Activated CD8-positive, alpha-beta T cell treated with anti-CD3 and anti-CD28 coated beads, Interleukin-2, amount 10 ng/mL, durations not matched to agents 7 days and 5 days (primary cell): ENCODE data around the gene TECTA. TPM values are rescaled to one million over a fixed set of nuclear protein-coding genes. Genes with fewer than 3 reads are reported as not detected.
"Not testable (repeated sequence)": the region's sequence is repeated elsewhere in the genome, so short reads cannot be mapped to it uniquely, and the experiment has no call there.

Source experiments
- ATAC-seq: fragments of 150-1000 bp; cut with Tn5 transposase; one replicate; pipeline ENCODE4 v1.10.0; 2021; ENCODE audit warnings: moderate library complexity
- CTCF ChIA-PET: fragments of 350-600 bp; sonication (Branson Sonifier 250); formaldehyde crosslinking; loops from one replicate; lab custom pipeline; 2021; ENCODE audit warnings: antibody characterized with exemption; lab: Charles Lee
- POLR2A ChIA-PET: fragments of 350-600 bp; sonication (Branson Sonifier 250); formaldehyde crosslinking; loops from one replicate; lab custom pipeline; 2021; ENCODE audit warnings: antibody characterized with exemption; lab: Charles Lee
- DNase-seq: peaks from one replicate; pipeline ENCODE4 v3.0.0-alpha.2; 2020
- H3K27ac Mint-ChIP-seq: one replicate; pipeline ENCODE4 v1.8.0; 2021; ENCODE audit warnings: mild to moderate bottlenecking, mixed read lengths
- H3K27me3 Mint-ChIP-seq: one replicate; pipeline ENCODE4 v1.8.0; 2021; ENCODE audit warnings: low read depth, mixed read lengths
- H3K36me3 Mint-ChIP-seq: one replicate; pipeline ENCODE4 v1.8.0; 2021; ENCODE audit warnings: low read depth, mixed read lengths
- H3K4me1 Mint-ChIP-seq: one replicate; pipeline ENCODE4 v1.8.0; 2021; ENCODE audit warnings: low read depth, mixed read lengths
- H3K4me3 Mint-ChIP-seq: one replicate; pipeline ENCODE4 v1.8.0; 2021; ENCODE audit warnings: mild to moderate bottlenecking, mixed read lengths
- H3K9me3 Mint-ChIP-seq: one replicate; pipeline ENCODE4 v1.8.0; 2022; ENCODE audit warnings: mixed read lengths; ENCODE audit not compliant: insufficient read depth
- total RNA-seq, 2 experiments: library from RNA; stranded (reverse); gene quantifications; one replicate each; pipeline ENCODE4 v1.2.3, GENCODE V29; 2021

Gene TECTA
- total RNA-seq, 2 experiments from 2014 or later = 0.13 to 0.21 TPM

- H3K9me3 Mint-ChIP-seq = no peaks in the 10 kb centered on the region
- ATAC-seq (no peak), DNase-seq (no peak)
- H3K4me1 Mint-ChIP-seq = no peaks in the 10 kb centered on the region
- CTCF ChIA-PET = interaction anchor here (0.6 to 0.9 kb wide), 2 partner anchors 8 to 1213 kb away, joined by 3 read pairs; no protein-coding TSS in a partner anchor
- no peak overlapping the region for H3K27ac Mint-ChIP-seq
- H3K4me3 Mint-ChIP-seq = no peak overlapping the region
- H3K27me3 Mint-ChIP-seq = no peaks in the 10 kb centered on the region
- no peaks in the 10 kb centered on the region for H3K36me3 Mint-ChIP-seq
- POLR2A ChIA-PET = no interaction called here
These were observed 53.7 kb downstream of the TECTA start for GRCh38 chr11:121154486-121155314.

DNA sequence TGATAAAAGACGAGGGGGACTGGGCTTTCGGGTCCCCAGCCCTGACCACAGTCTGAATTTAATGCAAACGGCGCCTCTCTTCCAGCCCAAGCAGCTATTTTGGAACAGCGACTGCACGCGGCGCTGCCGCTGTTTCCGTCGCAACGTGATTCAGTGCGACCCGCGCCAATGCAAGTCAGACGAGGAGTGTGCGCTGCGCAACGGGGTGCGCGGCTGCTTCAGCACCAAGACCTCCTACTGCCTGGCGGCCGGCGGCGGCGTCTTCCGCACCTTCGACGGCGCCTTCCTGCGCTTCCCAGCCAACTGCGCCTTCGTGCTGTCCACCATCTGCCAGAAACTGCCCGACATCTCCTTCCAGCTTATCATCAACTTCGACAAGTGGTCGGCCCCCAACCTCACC, 56.7 kb downstream of the TECTA start:
- POLR2A ChIA-PET = no interaction called here
- DNase-seq (no peak), ATAC-seq (no peak)
- Mint-ChIP-seq H3K27ac (no peak overlapping the region), H3K4me1 (no peaks in the 10 kb centered on the region), H3K9me3 (no peaks in the 10 kb centered on the region), H3K4me3 (no peak overlapping the region), H3K27me3 (no peaks in the 10 kb centered on the region), H3K36me3 (no peaks in the 10 kb centered on the region)
- CTCF ChIA-PET = no interaction called here

GRCh38 chr11:121159741-121160140, 58.7 kb downstream of the TECTA start:
- ChIA-PET POLR2A (no interaction called here), CTCF (no interaction called here)
- H3K36me3 Mint-ChIP-seq = no peaks in the 10 kb centered on the region
- H3K9me3 Mint-ChIP-seq = no peaks in the 10 kb centered on the region
- no peak for DNase-seq
- H3K4me3 Mint-ChIP-seq = no peak overlapping the region
- no peak for ATAC-seq
- H3K27me3 Mint-ChIP-seq = no peaks in the 10 kb centered on the region
- no peaks in the 10 kb centered on the region for H3K4me1 Mint-ChIP-seq
- no peak overlapping the region for H3K27ac Mint-ChIP-seq

GRCh38 chr11:121161349-121161917, 60.4 kb downstream of the TECTA start:
- CTCF ChIA-PET = interaction anchor here (1.3 to 1.6 kb wide), 2 partner anchors 7 to 33 kb away, joined by 3 to 4 read pairs; no protein-coding TSS in a partner anchor
- H3K27ac Mint-ChIP-seq = no peak overlapping the region
- H3K36me3 Mint-ChIP-seq = no peaks in the 10 kb centered on the region
- POLR2A ChIA-PET = no interaction called here
- H3K4me3 Mint-ChIP-seq = no peak overlapping the region
- no peak for ATAC-seq
- no peak for DNase-seq
- H3K9me3 Mint-ChIP-seq = no peaks in the 10 kb centered on the region
- H3K4me1 Mint-ChIP-seq = no peaks in the 10 kb centered on the region
- H3K27me3 Mint-ChIP-seq = no peaks in the 10 kb centered on the region

- H3K27ac Mint-ChIP-seq = no peak overlapping the region
- H3K36me3 Mint-ChIP-seq = no peaks in the 10 kb centered on the region
- no peaks in the 10 kb centered on the region for H3K27me3 Mint-ChIP-seq
- POLR2A ChIA-PET = no interaction called here
- DNase-seq (no peak), ATAC-seq (no peak)
- CTCF ChIA-PET = interaction anchor here (0.8 kb wide), 1 partner anchor 10 kb away, joined by 3 read pairs; no protein-coding TSS in a partner anchor
- no peaks in the 10 kb centered on the region for H3K4me1 Mint-ChIP-seq
- no peaks in the 10 kb centered on the region for H3K9me3 Mint-ChIP-seq
- H3K4me3 Mint-ChIP-seq = no peak overlapping the region
These were observed 62.7 kb downstream of the TECTA start for GRCh38 chr11:121163658-121164308.

GRCh38 chr11:121177629-121178028, 76.6 kb downstream of the TECTA start:
- POLR2A ChIA-PET, DNase-seq, H3K27me3 Mint-ChIP-seq, H3K4me3 Mint-ChIP-seq, H3K27ac Mint-ChIP-seq, H3K4me1 Mint-ChIP-seq, ATAC-seq, CTCF ChIA-PET, H3K36me3 Mint-ChIP-seq: not testable (repeated sequence)
- peaks cover 17% of the 10 kb centered on the region for H3K9me3 Mint-ChIP-seq

DNA sequence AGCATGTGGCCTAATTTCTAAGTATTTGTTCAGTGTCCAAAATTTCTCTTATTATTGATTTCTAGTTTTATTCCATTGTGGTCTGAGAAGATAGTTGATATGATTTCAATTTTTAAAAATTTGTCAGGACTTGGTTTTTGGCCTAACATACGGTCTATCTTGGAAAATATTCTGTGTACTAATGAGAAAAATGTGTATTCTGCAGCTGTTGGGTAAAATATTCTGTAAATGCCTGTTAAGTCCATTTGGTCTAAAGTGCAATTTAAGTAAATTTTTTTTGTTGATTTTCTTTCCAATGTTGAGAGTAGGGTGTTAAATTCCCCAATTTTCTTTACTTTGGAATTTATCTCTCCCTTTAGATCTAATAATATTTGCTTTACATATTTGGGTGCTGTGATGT, 78.3 kb downstream of the TECTA start:
- Mint-ChIP-seq H3K4me3 (no peak overlapping the region), H3K27me3 (peaks cover 2% of the 10 kb centered on the region), H3K27ac (no peak overlapping the region), H3K4me1 (no peaks in the 10 kb centered on the region), H3K36me3 (no peaks in the 10 kb centered on the region), H3K9me3 (peaks cover 17% of the 10 kb centered on the region)
- no peak for ATAC-seq
- CTCF ChIA-PET = interaction anchor here (2.4 kb wide), 1 partner anchor 15 kb away, joined by 11 read pairs; no protein-coding TSS in a partner anchor
- POLR2A ChIA-PET = no interaction called here
- DNase-seq = no peak

DNA sequence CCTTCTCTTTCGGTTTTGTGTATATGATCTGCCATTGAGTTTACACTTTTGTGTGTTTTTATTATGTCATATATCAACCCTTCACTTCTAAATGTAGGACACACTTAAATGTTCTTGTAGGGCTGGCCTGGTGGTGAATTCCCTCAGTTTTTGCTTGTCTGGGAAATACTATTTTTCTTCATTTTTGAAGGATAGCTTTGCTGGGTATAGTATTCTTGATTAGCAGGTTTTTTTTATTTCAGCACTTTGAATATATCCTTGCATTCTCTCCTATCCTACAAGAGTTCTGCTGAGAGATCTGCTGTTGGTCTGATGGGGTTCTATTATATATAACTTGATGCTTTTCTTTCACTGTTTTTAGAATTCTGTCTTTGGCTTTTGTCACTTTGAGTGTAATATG, 79.1 kb downstream of the TECTA start:
- Mint-ChIP-seq H3K36me3 (no peaks in the 10 kb centered on the region), H3K27me3 (peaks cover 9% of the 10 kb centered on the region), H3K9me3 (peaks cover 17% of the 10 kb centered on the region), H3K27ac (no peak overlapping the region), H3K4me3 (no peak overlapping the region), H3K4me1 (no peaks in the 10 kb centered on the region)
- no peak for ATAC-seq
- ChIA-PET CTCF (interaction anchor here (2.4 kb wide), 1 partner anchor 14 kb away, joined by 11 read pairs; no protein-coding TSS in a partner anchor), POLR2A (no interaction called here)
- no peak for DNase-seq

DNA sequence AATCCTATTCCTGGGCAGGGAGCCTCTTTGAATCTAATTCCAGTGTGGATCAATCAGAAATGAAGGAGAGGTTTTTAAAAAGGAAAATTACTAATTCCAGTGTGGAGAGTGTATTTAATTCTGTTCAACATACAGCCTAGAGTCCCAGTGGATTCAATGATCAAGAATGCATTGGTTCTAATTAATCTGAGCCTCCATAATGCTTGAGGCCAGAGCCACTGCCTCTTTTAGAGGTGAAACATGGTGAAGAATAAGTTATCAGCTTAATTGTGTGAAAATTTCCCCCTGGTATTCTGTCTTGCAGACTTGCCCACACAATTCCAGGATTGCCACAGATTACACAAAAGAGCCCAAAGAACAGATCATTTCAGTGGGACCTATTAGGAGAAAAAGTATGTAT, 87.7 kb downstream of the TECTA start:
- CTCF ChIA-PET = no interaction called here

DNA sequence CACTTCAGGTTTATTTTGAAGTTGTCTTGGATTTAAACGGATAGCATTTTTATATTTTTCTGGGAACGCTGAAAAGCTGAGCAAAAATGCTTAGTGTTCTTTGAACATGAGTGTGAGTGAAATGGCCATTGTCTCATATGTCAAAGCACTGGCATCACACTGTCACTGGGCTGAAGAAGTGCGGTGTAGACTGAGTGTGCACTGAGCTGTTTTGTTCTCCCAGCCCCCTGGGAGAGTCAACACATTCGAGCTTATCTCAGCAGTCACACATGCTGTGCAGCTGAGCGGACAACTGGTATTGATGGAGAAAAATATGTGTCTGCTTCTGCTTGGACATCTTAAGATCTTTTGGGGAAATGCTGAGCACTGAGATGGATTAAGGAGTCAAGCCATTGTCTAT, 90.8 kb downstream of the TECTA start:
- H3K36me3 Mint-ChIP-seq = no peaks in the 10 kb centered on the region
- H3K4me1 Mint-ChIP-seq = no peaks in the 10 kb centered on the region
- no peaks in the 10 kb centered on the region for H3K9me3 Mint-ChIP-seq

More for the DNA sequence above, 87.7 kb downstream of the TECTA start:
- no peaks in the 10 kb centered on the region for H3K36me3 Mint-ChIP-seq
- H3K27ac Mint-ChIP-seq = no peak overlapping the region
- POLR2A ChIA-PET = no interaction called here
- no peaks in the 10 kb centered on the region for H3K9me3 Mint-ChIP-seq
- no peaks in the 10 kb centered on the region for H3K4me1 Mint-ChIP-seq
- DNase-seq (no peak), ATAC-seq (no peak)
- H3K27me3 Mint-ChIP-seq = peaks cover 20% of the 10 kb centered on the region
- H3K4me3 Mint-ChIP-seq = no peak overlapping the region

GRCh38 chr11:121194731-121195596, 93.9 kb downstream of the TECTA start:
- H3K27me3 Mint-ChIP-seq = peaks cover 24% of the 10 kb centered on the region
- POLR2A ChIA-PET = no interaction called here
- no peak overlapping the region for H3K4me3 Mint-ChIP-seq
- H3K9me3 Mint-ChIP-seq = no peaks in the 10 kb centered on the region
- H3K27ac Mint-ChIP-seq = no peak overlapping the region
- peak; percentile 84 for ATAC-seq
- DNase-seq = peak; percentile 79
- H3K36me3 Mint-ChIP-seq = no peaks in the 10 kb centered on the region
- H3K4me1 Mint-ChIP-seq = no peaks in the 10 kb centered on the region
- CTCF ChIA-PET = interaction anchor here (0.6 to 2.4 kb wide), 49 partner anchors 8 to 693 kb away, joined by 3 to 19 read pairs (median 4); partner anchors contain the start of genes GRIK4 and SC5D

More for the DNA sequence above, 90.8 kb downstream of the TECTA start:
- Mint-ChIP-seq H3K27ac (no peak overlapping the region), H3K27me3 (peaks cover 22% of the 10 kb centered on the region), H3K4me3 (no peak overlapping the region)
- ChIA-PET POLR2A (no interaction called here), CTCF (no interaction called here)
- DNase-seq = no peak
- no peak for ATAC-seq
